OCI-LY1 (cell line): ENCODE data around the gene MYH13.

ENCODE experiments used
- CTCF ChIP-seq: fragments of 200-600 bp; sonication (generic), shearing (Covaris generic); IDR thresholded peaks from 2 replicates; pipeline ENCODE4 v1.5.1; 2017; ENCODE audit warnings: mild to moderate bottlenecking, antibody characterized with exemption, low read length, moderate library complexity, mixed read lengths
- EZH2 ChIP-seq: fragments of 200-600 bp; sonication (generic), shearing (Covaris generic); IDR thresholded peaks from 2 replicates; pipeline ENCODE4 v1.8.0; 2017; ENCODE audit warnings: borderline replicate concordance, mixed run types, mild to moderate bottlenecking, antibody characterized with exemption, low read length, moderate library complexity, mixed read lengths

- TF ChIP-seq CTCF (no peak), EZH2 (no peak)
Observed at GRCh38 chr17:10294180-10294579, 78.6 kb downstream of the MYH13 start.
